Heart left ventricle (tissue), 16 donors: ENCODE measurements around the gene TGFB1. TPM values are rescaled to one million over a fixed set of nuclear protein-coding genes. Genes with fewer than 3 reads are reported as not detected.
A peak's percentile ranks its signal among the peaks of the same experiment; 100 is the strongest.

ENCODE experiments used
- ATAC-seq, 4 donors: fragments of 200-7000 bp; cut with Tn5 transposase; one replicate each; pipeline ENCODE4 v1.9.1; 2020 to 2022; ENCODE audit warnings: moderate library complexity in 4 of 4, mild to moderate bottlenecking in 3 of 4, moderate number of reproducible peaks in 1 of 4
- DNase-seq, 5 donors: peaks; one replicate each; pipeline ENCODE4 v3.0.0-alpha.2; 2020
- H3K27ac ChIP-seq, 12 donors: fragments of 200-600 bp; sonication (generic) in 4 of 12; one replicate each; pipeline versions ENCODE4 v1.5.0 to v1.8.0; 2016 to 2022; ENCODE audit warnings: mild to moderate bottlenecking in 2 of 12
- H3K27me3 ChIP-seq, 9 donors: fragments of 200-600 bp; sonication (generic) in 2 of 9; one replicate each; pipeline versions ENCODE4 v1.5.1 to v1.8.0; 2016 to 2022; ENCODE audit warnings: mild to moderate bottlenecking in 3 of 9
- H3K36me3 ChIP-seq, 9 donors: fragments of 200-600 bp; sonication (generic) in 2 of 9; one replicate each; pipeline versions ENCODE4 v1.5.0 to v1.8.0; 2018 to 2022; ENCODE audit warnings: mild to moderate bottlenecking in 2 of 9
- H3K4me1 ChIP-seq, 12 donors: fragments of 200-600 bp; sonication (generic) in 4 of 12; one replicate each; pipeline versions ENCODE4 v1.5.0 to v1.8.0; 2016 to 2022; ENCODE audit warnings: mild to moderate bottlenecking in 3 of 12
- H3K4me3 ChIP-seq, 12 donors: fragments of 200-600 bp; sonication (generic) in 4 of 12; one replicate each; pipeline versions ENCODE4 v1.5.0 to v1.8.0; 2017 to 2022; ENCODE audit warnings: mild to moderate bottlenecking in 9 of 12, moderate library complexity in 4 of 12
- H3K9me3 ChIP-seq, 12 donors: fragments of 200-600 bp; sonication (generic) in 4 of 12; one replicate each; pipeline versions ENCODE4 v1.5.0 to v1.8.0; 2016 to 2022; ENCODE audit warnings: mild to moderate bottlenecking in 1 of 12
- POLR2A ChIP-seq, 2 donors: fragments of 450-650 bp; IDR thresholded peaks; one replicate each; pipeline ENCODE4 v1.6.1; 2017; ENCODE audit warnings: antibody characterized with exemption in 2 of 2, mild to moderate bottlenecking in 2 of 2, moderate library complexity in 2 of 2
- WGBS, 4 donors: extraction: QIAGEN DNeasy Blood & Tissue Kit in 2 of 4; methylation state at CpG; one replicate each; pipeline versions ENCODE4 v1.1.5 to v1.1.7; 2013 to 2018; 5-methylcytosine and 5-hydroxymethylcytosine counted together
- intact Hi-C, 10 donors: fragments of 100-400 bp; cut with DNase I; formaldehyde crosslinking; loops; one replicate each; pipeline versions ENCODE4 v1.11.1 to v1.14.2; 2022
- polyA plus RNA-seq, 2 donors: library from polyadenylated mRNA; stranded (reverse); fragments of 200-250 nt; gene quantifications; one replicate each; pipeline ENCODE4 v1.2.3, GENCODE V29; 2013
- total RNA-seq, 9 donors: library from RNA; depleted of rRNA in 2 of 9; stranded (reverse); fragments of >200 nt in 2 of 9; fragmentation: NEBNext Ultra II Directional in 3 of 9; extraction: Animal tissue kit (Norgen Biotek cat#: 25700) in 3 of 9; gene quantifications; one replicate each; pipeline versions ENCODE4 v1.1.0 to v1.2.4, GENCODE V29; 2016 to 2023
- TF ChIP-seq, protein P1 (sequence below), 12 donors: fragments of 200-600 bp; sonication (generic) in 4 of 12; IDR thresholded peaks; one replicate each; pipeline versions ENCODE4 v1.5.0 to v1.8.0; 2018 to 2022; ENCODE audit warnings: antibody characterized with exemption in 12 of 12, mild to moderate bottlenecking in 5 of 12
- donor health status: ischemic (EF 13 %, LVEDD 7.1; RV severe dilation, severe dysfunction).
- donor health status: healthy with polysubstance abuse.
- donor health status: DM: no; HTN: yes; CAD: no.
- donor health status: DM: no; HTN: no; CAD: no.
- donor health status: ischemic (EF 25% LVEDD 6.9; RV normal size, moderate dysfunction).
- donor health status: ischemic (EF 25% LVEDD 5.7; RV mildly dilated, moderate dysfunction).
- donor health status: healthy.
- donor health status: DM: yes; HTN: yes; CAD: no.
- donor health status: ischemic (EF 35%, LVEDD 5.7; RV mildly dilated, moderate dysfunction).
- donor health status: nonischemic (EF 11% LVEDD 7.7; RV severe dilation, severe dysfunction).
- donor health status: DM: yes; HTN: yes; CAD: no.
- donor health status: PGD.
- donor health status: ischemic (EF 29% LVEDD 5.4; RV normal size, mild dysfunction).
- donor health status: nonischemic (EF 23%, LVEDD 6.1; RV moderate dilation, normal function).

TGFB1 gene
- total and polyA plus RNA-seq, 11 donors = 9.4 to 68.8 (median 13.9) TPM

DNA sequence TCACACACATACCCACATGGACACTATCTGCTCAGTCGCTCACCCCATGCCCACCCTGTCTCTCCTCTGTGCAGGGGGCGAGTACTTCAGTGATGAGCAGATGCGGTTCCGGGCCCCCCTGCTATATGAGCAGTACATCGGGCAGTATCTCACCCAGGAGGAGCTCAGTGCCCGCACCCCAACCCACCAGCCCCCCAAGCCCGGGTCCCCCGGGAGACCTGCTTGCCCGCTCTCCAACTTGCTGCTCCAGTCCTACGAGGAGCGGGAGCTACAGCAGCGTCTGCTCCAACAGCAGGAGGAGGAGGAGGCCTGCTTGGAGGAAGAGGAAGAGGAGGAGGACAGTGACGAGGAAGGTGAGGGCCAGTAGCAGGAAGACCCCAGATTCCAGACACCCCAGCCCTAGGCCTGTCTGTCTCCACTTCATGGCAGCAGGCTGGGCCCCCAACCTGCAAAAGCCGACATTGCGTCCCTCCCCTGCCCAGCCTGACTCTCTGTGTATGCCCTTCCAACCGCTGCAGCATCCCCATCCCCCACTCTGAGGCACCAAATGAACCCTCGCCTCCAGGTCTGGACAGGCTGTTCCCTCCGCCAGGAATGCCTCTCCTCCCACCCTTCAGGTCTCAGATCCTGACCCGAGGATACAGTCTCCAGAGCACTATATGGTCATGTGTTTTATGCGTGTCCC lies 34.1 kb downstream of the TGFB1 start:
- intact Hi-C loops = loop anchor here in 6 of 10 donors (2.0 to 10.0 kb wide), 6 partner anchors 33 to 245 kb away; partner anchors contain the start of genes B3GNT8 (in 2 of the 6) and TGFB1 (in 1 of the 6)
- no peak for TF ChIP-seq POLR2A (IDR thresholded peaks at IDR 0.05)
- TF ChIP-seq, protein P1, sequence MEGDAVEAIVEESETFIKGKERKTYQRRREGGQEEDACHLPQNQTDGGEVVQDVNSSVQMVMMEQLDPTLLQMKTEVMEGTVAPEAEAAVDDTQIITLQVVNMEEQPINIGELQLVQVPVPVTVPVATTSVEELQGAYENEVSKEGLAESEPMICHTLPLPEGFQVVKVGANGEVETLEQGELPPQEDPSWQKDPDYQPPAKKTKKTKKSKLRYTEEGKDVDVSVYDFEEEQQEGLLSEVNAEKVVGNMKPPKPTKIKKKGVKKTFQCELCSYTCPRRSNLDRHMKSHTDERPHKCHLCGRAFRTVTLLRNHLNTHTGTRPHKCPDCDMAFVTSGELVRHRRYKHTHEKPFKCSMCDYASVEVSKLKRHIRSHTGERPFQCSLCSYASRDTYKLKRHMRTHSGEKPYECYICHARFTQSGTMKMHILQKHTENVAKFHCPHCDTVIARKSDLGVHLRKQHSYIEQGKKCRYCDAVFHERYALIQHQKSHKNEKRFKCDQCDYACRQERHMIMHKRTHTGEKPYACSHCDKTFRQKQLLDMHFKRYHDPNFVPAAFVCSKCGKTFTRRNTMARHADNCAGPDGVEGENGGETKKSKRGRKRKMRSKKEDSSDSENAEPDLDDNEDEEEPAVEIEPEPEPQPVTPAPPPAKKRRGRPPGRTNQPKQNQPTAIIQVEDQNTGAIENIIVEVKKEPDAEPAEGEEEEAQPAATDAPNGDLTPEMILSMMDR (IDR thresholded peaks at IDR 0.05) = no peak
- H3K9me3 ChIP-seq = no peaks in the 10 kb centered on the region
- H3K4me3 ChIP-seq = no peak overlapping the region
- DNase-seq (no peak), ATAC-seq (peak in 1 of 4 donors; percentile 52)
- WGBS, 4 donors = 74 to 85% (median 79%) methylated on average over 16 to 20 of the region's 20 CpGs
- peaks cover 3 to 39% (median 33%) of the 10 kb centered on the region in 12 donors for H3K4me1 ChIP-seq
- peak overlapping the region in 1 of 12 donors; percentile 73 for H3K27ac ChIP-seq
- peaks cover 3 to 81% (median 64%) of the 10 kb centered on the region in 9 donors for H3K36me3 ChIP-seq
- no peaks in the 10 kb centered on the region for H3K27me3 ChIP-seq

DNA sequence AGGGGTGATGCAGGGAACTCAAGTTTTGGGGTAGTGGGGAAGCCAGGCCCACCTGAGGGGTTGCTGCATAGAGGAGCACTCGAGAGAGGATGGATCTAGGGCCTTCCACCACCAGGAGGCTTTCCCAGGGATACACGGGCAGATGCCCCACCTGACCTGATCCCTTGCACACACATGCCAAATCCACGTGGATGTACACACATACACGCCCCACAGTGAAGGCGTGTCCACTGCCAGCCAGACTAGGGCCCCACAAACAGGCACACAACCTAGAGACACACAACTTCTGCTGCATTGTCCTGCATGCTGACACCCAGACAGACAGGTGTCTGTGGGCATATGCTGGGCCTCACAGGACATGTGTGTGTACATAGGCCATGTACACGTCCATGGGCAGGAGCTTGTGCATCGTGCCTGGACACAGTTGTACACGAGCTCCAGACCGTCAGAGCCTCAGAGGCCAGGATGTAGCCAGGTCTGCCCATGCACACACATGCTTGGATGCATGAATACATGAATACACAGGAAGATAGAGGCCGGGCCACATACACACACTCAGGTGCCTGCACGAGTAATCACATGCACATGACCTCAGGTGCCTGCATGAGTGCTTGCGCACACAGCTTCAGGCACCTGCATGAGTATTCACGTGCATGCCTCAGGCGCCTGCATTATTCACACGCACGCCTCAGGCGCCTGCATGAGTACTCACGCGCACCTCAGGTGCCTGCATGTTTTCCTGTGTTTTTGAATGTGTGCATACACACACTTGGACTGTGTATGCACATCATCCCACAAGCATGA lies 34.8 kb downstream of the TGFB1 start:
- intact Hi-C loops = loop anchor here in 1 of 10 donors (10.0 kb wide), 1 partner anchor 106 kb away; the partner anchor contains the start of gene B3GNT8
- DNase-seq (no peak), ATAC-seq (no peak)
- Histone ChIP-seq H3K27me3 (no peaks in the 10 kb centered on the region), H3K4me3 (no peak overlapping the region), H3K4me1 (peaks cover 0 to 32% (median 26%) of the 10 kb centered on the region in 12 donors), H3K27ac (no peak overlapping the region), H3K36me3 (peaks cover 3 to 88% (median 69%) of the 10 kb centered on the region in 9 donors), H3K9me3 (no peaks in the 10 kb centered on the region)
- no peak for TF ChIP-seq POLR2A (IDR thresholded peaks at IDR 0.05)
- TF ChIP-seq, protein P1 (IDR thresholded peaks at IDR 0.05) = no peak
- 76 to 87% (median 84%) methylated on average over 19 of the region's 19 CpGs for WGBS, 4 donors

- ATAC-seq = no peak
- WGBS, 4 donors = 96 to 97% (median 96%) methylated on average over 23 to 24 of the region's 24 CpGs
- peak in 1 of 5 donors; percentile 11 for DNase-seq
- intact Hi-C loops = loop anchor here in 1 of 10 donors (10.0 kb wide), 1 partner anchor 108 kb away; the partner anchor contains the start of gene B3GNT8
- no peaks in the 10 kb centered on the region for H3K9me3 ChIP-seq
- H3K27me3 ChIP-seq = no peaks in the 10 kb centered on the region
- H3K36me3 ChIP-seq = peaks cover 3 to 94% (median 87%) of the 10 kb centered on the region in 9 donors
- TF ChIP-seq, protein P1 (IDR thresholded peaks at IDR 0.05) = no peak
- TF ChIP-seq POLR2A (IDR thresholded peaks at IDR 0.05) = no peak
- no peak overlapping the region for H3K27ac ChIP-seq
- no peak overlapping the region for H3K4me3 ChIP-seq
- peaks cover 0 to 20% (median 7%) of the 10 kb centered on the region in 12 donors for H3K4me1 ChIP-seq
These were observed 37.3 kb downstream of the TGFB1 start for GRCh38 chr19:41316306-41316920.
